DMS153 treated with DMSO at 0.1 percent for 48 hours (cell line): Measurements from ENCODE around the gene NRG2.

Experiments
- DNase-seq: peaks from one replicate; lab custom pipeline; 2025; ENCODE audit not compliant: unreplicated experiment; lab: John Stamatoyannopoulos, UW

Gene NRG2

DNA sequence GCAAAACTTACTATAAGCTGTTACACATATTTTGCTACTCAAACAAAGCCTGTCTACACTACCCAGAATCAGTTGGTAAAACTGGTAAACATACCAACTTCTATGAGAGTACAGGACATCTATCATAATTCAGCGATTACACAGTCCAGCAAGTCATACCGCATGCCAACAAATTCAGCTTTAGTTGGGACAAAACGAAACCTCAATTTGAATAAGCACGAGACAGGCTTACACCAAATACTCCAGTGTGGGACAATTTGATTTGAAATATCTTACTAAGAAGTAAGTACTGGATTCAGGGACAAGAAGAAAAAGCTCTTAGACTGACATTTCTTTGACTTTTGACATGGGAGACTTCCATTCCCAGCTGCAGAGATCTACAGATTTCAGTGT, 2.0 kb downstream of the NRG2 start:
- no peak for DNase-seq

DNA sequence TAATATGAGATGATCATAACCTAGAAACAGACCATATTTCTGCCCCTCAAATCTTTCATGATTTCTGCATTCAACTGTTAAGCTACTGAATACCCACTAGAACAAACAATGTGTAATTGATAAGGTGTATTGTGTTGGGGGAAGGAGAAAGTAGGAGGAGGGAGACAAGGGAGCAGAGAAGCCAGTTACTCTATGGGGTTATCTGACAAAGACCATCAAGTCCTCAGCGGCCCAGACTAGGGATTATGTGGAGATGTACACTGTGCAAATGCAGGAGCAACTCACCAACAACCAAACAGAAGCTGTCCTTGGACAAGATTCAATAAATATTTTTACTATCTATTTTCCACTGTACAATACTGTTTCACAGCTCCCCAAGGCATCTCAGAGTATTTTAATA, 2.7 kb downstream of the NRG2 start:
- DNase-seq = no peak

DNA sequence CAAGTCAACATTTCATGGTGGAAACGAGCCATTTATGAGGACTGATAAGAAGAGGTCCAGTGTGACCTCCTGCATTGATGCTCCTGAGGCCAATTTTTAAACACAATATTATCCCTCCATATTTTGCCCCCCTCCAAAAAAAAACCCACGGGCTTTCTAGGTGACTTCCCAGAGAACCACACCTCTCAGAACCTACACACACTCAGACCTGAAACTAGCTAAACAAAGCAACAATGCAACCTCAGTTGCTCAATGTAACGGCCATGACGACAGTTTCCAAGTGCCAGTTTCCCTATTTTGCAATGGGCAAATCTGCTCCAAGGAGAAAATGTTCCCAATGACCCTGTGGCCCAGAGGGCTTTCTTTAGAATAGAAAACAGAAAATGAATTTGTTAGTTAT, 3.5 kb downstream of the NRG2 start:
- no peak for DNase-seq

DNA sequence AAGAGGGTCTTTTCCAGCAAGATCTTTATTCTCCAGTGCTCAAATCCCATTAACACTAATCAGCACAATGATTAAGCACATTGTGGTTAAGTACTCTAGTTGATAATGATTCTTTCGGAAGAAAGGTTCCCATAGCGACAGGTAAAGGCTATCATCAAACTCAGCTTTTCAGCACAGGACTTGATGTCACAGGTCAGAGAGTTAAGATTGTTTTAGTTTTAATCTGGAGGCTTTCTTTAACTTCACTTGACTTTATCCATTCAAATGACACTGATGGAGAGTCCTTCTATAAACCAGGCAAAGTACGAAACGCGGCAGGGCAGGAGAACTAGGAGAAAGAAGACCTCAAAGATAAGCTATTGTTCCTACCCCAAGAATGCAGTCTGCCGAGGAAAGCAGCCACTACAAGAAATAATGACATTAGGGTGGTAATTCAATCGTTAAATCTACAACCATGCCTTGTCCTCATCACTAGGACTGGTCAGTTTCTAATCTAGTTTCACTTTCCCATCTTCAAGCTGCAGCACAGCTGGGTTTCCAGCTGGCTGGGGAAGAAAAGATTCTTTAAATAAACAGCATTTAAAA, 4.6 kb downstream of the NRG2 start:
- DNase-seq = no peak

DNA sequence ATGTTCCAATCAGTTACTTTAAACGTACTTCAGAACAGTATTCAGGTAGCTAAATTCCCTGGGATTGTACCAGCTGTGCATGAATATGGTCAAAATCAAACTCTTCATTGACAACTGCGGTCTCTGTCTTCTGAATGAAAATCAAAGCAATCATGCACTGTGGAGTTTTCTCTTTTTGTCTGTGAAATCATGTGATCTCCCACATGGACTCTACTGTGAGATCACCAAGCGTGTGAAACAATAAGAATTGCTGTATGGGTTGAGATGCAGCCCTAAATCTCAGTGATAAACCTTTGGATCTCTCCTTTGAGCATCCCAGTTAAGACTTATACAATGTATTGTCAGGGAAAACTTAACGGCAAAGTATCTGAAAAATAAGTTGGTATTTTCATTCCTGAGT, 6.1 kb downstream of the NRG2 start:
- DNase-seq = no peak

DNA sequence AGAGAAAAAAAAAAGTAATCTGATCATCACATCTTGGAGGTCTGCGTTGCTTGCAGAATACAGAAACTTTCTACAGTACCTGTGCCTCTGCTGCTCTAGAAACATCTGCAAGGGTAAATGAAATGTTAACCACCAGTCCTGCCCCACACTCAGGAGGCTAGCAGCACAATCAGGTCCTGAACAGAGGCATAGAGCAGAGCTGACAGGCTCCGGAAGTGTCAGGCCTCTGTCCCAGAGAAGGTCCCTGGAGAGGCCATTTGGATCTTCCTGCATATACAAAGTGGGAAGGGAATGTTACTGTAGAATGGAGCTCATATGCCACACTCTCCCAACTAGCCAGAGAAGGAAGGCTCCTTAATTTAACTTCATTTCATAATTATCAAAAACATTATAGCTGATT, 7.2 kb downstream of the NRG2 start:
- DNase-seq = no peak

DNA sequence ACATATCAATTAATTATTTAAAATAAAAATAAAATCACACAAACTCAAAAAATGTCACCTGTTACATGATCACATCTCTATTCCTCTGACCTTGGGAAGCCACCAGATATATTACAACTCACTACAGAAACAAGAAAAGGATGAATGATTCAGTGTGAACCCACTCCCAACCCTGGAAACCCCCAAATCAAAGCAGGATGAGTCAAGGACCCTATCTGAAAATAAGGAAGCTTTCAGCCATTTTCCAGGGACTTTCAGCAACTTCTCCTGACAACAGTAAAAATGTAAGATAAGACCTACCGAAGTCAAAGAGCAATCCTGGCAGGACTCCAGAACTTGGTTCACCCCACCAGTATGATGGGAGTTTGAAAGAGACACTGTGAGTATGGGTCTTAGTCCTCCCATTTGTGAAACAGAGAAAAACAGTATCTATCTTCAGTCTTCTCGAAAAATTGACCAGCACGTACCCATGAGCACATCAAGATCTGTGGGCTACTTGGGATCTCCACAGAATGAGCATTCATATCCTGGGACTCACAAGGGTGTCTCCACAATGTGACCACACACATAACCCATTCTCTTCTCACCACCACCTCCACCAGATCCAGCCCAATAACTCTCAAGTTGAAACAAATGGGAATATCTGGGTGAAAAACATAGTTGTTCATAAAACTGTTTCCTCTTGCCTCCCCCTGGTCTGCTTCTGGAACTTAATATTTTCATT, 9.9 kb downstream of the NRG2 start:
- no peak for DNase-seq

DNA sequence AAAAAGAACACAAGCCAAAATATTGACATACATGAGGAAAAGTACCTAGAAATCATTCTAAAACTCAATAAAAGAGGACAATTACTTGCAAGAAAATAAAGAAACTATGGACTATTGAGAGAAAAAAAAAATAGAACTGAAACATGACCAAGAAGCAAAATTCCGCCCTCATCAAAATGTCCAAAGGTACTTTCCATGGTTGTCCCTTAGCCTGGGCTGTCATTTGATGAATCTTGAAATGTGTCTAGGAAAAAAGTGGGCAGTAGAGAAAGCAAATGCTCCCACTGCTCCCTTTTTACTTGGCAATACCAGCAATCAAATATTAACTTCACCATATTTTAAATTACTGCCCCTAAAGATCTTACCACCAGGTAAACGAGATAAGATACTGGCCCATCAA, 10.8 kb downstream of the NRG2 start:
- DNase-seq = no peak

DNA sequence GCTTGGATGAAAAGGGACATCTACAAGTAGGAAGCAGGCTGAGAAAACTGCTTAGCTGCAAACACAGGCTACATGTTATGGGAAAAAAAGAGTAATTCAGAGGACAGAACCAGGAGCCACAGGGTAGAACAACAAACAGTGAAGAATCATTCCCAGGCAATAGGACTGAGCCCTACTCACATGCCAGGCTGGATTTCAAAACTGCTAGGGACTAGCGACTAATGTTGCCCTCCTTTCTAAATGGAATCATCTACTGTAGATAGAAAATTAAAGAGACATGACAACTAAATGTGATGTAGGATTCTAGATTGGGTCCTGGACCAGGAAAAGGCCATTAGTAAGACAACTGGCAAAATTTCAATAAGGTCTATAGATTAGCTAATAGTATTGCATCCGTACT, 15.3 kb downstream of the NRG2 start:
- no peak for DNase-seq

DNA sequence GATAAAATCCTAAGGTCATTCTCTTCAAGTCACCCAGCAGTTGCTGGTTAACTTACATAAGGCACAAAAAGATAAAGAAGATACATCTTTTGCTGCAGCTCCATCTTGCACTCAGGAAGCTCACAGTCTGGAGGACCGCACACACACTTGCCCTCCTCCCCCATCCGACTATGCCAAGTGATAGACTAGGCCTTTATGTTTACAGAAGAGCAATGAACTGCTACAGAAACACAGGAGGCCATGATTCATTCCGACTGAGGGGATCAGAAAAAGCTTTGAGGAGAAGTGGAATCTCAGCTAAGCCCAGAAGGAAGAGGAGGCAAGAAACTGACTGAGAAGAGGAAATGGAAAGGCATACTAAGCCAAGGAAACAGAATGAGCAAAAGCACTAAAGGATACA, 17.4 kb downstream of the NRG2 start:
- DNase-seq = no peak

DNA sequence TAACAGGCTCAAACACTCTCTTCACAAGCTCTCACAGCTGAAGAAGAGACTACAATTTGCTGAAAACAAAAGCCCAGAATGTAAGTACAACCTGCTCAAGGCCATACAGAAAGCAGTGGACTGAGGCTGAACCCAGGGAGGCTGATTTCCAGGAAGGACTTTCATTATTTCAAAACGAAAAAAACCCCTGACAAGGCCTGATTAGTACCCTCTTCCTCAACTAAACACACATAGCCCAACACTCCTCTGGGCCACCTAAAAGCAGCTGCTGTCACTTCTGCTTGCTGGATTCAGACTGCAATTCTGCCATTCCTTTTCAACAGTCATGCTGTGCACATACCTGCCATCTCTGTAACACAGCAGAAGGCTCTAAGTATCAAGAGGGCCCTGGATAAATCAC, 18.2 kb downstream of the NRG2 start:
- DNase-seq = no peak

DNA sequence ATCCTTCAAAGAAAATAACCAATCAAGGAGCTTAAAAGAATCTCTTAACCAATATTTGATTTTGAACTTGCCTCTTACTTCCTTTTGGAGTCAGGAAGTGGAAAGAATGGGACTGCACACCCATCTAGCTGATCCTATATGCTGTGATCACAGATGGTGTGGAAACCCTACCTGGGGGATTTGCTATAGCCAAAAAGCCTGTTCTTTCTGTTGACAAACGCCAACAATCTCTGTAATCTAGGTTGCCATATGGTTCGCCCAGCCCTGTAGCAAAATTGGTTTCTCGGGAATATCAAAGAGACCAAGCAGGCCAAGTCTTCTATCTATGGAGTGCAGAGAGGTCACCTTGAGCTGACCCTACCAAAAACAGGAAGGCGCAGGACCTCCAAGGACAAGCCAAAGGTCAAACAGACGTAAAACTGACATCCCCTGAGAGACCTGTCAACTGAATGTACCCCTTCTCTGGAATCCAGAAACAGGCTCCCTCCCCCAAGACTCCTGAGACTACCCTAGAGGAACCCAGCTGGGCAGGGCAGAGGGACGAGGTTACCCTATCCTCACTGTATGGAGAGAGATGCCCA, 19.4 kb downstream of the NRG2 start:
- DNase-seq = no peak

DNA sequence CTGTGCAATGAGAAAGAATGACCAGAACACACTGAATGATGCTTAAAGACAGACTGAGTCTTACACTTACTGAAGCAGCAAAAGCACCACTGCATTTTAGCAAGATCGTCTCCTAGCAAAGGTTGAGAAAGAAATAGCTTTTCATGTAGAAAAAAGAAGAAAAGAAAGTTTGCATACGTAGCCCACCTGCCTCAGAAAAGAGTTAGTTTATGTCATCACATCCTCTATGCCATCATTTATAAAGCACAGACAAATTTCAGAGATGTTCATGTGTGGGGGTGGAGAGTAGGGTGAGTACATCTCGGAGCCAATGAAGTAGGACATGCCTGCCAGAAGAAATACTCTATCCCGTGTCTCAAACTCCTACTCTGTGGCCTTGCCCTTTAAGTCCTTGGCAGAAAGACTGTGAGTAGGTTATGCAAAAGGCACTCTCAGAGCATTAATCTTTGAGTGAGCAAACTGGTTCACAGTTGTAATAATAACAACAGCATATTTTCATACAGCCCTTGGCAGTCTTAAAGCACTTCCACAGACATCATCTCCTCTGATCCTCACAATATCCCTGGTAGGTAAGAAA, 22.4 kb downstream of the NRG2 start:
- DNase-seq = no peak

DNA sequence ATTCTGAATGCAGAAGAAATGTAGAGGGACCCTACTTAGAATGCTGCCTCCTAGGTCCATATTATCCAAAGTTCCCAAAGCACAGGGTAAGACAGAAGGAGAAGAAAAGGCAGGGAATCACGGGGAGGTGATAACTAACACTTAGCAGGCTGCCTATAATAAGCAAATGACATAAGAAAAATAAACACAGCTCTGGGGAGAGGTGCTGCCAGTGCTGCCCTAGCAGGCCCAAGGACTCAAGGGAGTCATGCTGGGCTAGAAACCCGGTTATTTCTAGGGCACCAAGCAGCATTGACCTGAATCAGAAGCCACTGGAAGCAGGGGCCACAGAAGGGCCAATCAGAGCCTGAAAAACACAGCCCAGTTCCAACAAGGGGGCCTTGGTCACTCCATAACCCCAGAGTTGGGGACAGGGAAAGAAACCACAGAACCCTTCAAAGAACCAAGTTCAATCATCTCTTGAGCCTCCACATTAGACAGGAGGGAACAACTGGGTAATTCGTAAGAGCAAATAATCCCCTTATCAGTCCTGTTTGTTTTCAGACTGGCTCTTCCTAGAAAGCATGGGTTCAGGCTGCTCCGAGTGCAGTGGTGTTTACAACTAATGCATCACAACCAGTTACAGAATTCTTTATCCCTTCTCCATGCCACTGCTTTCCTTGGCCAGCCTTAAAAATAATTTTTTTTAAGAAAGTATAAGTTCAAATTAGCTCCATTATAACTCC, 24.0 kb downstream of the NRG2 start:
- no peak for DNase-seq

DNA sequence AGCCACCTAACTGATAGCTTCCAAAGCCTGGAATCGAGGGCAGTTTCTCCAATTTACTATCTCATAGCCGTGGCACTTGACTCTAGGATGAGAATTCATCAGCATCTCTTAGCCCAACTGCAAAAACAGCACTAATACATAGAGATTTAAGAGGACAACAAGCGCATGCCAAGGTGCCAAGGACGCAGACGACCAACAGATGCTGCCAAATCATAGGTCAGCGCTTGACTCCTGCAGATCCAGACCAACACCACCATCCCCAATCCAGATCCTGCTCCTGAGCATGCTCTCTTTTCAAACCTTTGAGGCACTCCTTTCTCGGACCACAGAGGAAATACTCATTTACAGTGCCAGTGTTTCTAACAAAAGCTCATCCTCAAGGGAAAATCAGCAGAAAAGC, 24.6 kb downstream of the NRG2 start:
- no peak for DNase-seq

DNA sequence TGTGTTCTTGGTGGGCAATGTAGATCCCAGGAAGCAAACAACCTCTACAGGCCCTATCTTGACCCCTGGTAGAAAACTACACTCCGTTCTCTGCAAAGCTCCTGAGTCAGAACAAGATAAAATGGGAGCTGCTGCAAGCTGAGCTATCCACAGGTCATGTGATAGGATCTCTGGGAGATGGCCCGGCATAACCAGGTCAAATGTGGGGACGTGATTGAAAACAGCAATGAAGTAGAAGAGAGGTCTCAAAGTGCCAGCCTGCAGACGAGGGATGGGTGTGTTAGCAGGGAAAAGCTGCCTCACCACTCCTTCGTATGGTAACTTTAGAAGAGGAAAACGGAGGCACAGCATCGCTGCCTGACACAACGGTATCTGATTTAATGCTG, 25.0 kb downstream of the NRG2 start:
- DNase-seq = no peak

DNA sequence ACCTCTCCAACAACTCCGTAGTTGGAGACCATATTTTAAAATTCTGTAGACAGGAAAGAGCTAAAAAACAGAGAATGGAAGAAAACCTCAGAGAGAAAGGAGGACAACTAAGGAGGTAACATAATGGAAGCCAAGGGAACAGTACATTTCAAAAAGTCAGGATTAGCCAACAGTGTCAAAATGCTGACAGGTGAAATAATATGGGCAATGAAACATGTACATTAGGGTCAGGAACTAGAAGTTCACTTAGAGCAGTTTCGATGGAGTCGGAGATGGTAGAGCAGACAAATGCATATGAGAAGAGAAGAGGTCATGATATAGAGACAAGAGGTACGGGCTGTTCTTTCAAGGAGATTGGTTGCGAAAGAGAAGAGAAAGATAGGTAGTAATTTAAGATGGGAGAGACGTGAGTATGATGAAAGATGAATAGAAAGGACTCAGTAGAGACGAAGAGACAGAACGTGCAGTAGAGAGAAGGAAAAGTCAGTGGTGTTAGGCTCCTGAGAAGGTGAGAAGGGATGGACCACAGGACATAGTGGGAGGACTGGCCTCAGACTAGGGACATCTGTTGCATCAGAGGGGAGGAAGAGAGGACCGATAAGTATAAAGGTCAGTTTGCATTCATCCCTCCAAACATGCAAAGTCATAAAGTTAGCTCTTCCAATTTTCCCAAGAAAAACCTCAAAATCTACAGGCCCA, 25.6 kb downstream of the NRG2 start:
- DNase-seq = no peak

DNA sequence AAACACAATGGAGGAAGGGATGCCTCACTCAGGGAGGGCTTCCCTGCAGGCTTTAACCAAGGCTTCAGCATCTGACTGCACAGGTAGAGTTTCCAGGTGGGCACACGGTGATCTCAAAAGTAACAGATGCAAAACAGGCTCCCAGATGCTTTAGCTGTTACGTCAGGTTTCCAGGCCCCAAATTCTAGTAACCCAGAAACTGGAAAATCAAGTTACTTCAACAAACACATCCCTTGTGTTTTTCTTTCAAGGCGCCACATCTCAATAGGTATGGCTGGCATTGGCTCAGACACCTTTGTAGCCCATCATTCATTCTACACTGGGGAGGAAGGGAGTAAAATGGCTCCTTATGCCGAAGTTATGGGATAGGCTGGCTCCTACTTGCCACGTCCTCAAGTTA, 27.4 kb downstream of the NRG2 start:
- no peak for DNase-seq

DNA sequence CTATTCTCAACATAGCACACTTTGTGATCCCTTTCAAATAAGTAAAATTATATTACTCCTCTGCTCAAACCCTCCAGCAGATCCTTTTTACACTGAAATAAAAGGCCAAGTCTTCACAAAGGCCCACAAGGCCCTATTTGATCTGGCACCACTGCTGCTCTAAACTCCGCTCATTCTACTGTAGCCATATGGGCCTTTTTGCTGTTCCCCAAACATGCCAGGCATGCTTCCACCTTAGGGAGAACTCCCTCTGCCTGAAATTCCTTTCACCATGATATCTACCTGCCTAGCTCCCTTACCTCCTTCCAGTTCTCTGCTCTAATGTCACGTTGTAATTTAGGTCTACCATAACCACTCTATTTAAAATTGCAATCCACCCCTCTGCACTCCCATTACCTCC, 28.3 kb downstream of the NRG2 start:
- no peak for DNase-seq

DNA sequence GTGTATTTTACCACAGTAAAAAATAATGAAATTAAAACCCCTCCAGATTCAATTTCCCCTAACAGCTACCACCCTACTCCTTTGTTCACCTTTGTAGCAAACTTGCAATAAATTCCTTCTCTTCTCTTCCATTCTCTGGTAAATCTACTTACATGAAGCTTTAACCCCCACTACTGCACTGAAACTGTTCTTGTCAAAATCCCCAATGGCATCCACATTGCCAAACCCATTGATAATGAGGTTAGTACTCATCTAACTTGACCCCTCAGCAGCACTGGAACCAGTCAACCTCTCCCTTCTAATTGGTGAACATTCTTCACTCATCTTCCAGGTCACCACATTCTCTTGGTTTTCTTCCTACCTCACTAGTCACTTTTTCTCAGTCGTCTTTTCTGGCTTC, 29.6 kb downstream of the NRG2 start:
- DNase-seq = no peak

DNA sequence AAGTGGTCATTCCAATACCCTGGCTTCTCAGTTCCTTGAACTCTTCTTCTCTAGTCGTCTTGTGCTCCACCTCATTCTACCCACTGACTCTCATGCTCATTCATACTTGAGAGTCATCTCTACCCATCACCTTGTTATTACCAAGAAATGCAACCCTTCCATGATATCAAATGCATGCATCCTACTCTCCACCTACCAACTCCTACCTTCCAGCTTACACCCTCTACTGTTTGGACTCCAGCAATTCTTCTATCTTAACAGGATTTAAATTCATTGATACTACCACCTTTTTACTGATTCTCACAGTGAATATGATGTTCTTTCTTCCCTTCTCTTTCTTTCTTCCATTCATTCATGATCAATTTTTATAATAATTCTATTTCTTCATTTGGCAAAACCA, 30.7 kb downstream of the NRG2 start:
- DNase-seq = no peak
